GM18867 (cell line): Measurements from ENCODE around the gene TEX28.
"Not testable (repeated sequence)": the region's sequence is repeated elsewhere in the genome, so short reads cannot be mapped to it uniquely, and the experiment has no call there.

ENCODE experiments used
- ATAC-seq: cut with Tn5 transposase; IDR thresholded peaks from one replicate; pipeline ENCODE4 v1.9.1; 2021; ENCODE audit warnings: mild to moderate bottlenecking, moderate library complexity; ENCODE audit not compliant: unreplicated experiment

The TEX28 gene

DNA sequence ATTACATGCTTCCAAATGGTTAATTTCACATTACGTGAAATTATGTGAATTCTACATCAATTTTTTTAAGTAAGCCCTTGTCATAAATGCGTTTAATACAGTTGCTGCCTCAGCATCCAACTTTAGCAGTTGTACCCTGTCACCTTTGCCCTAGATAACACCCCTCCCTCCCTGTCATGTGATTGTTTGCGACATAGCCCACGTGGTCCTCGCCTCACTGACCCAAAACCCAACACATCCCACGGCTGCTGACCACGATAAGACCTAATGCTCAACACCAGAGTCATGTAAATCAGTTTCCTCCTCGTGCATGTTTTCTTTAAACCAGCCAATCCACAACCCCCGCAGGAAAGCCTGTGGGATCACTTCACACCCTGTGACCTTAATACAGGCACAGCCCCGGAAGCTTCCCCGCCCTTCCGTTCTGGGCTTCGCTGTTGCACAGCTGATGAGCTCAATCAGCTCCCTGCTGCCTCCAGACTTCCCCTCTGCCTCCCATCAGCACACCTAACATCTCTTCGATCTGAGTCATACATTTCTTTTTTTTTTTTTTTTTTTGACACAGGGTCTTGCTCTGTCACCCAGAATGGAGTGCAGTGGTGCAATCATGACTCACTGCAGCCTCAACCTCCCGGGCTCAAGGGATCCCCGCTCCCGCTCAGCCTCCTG, 47.4 kb downstream of the TEX28 start:
- ATAC-seq: peak; percentile 77

DNA sequence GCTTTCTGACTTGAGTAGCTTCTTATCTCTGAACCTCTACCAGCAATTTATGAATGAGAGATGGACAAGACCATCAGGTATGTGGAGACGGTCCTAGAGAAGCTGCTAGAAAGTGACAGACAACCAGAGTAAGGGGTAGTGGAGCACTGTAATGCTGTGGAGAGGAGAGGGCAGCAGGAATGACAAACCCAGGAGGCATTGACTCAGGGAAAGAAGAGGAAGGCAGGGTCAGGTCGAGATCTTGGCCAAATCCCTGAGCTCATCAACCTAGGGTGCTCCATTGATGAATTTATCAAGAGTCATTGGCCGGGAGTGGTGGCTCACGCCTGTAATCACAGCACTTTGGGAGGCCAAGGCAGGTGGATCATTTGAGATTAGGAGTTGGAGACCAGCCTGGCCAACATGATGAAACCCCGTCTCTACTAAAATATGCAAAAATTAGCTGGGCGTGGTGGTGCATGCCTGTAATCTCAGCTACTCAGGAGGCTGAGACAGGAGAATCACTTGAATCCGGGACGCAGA, 54.9 kb downstream of the TEX28 start:
- not testable (repeated sequence) for ATAC-seq

DNA sequence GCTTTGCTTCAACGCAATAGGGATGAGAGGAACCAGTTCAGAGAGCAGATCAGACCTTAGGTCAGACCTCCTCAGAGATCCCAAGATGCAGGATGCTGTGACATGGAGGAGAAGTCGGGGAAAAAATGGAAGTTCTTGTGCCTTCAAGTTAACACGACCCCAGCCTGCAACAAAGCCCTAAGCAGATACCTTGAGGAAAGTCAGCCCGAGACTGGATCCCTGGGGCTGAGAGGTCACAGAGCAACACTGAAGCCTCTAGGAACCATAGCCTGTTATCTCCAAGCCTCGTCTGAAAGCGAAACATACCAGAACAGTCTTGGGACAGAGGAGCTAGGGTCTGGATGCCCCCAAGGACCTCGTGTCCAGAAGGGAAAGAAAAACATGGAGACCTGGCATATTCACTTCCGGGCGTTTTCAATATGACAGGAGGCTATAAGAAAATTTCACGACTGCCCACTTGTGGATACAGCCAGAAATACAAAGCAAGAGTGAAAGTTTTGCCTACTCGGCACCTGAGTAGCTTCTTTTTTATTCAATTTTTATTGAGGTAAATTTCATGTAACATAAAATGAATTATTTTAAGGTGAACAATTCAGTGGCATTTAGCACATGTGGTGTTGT, 55.9 kb downstream of the TEX28 start:
- not testable (repeated sequence) for ATAC-seq

DNA sequence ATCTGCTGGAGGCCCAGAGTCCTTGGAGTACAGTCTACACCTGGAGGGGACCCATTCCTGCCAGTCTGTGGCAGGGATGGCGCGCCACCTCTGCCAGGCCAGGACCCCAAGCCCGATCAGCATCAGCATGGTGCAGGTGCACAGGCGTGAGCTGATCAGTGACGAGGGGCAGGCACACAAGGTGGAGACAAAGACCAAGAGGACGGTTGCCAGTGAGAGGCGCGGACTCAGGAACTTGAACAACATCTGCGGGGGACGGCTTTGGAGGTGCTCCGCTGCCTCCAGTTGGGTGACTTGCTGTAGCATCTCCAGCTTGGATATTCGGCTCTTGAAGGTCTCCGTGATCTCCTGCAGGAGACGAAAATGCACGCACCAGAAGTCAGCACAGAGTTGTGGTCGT, 61.3 kb downstream of the TEX28 start:
- ATAC-seq: not testable (repeated sequence)

DNA sequence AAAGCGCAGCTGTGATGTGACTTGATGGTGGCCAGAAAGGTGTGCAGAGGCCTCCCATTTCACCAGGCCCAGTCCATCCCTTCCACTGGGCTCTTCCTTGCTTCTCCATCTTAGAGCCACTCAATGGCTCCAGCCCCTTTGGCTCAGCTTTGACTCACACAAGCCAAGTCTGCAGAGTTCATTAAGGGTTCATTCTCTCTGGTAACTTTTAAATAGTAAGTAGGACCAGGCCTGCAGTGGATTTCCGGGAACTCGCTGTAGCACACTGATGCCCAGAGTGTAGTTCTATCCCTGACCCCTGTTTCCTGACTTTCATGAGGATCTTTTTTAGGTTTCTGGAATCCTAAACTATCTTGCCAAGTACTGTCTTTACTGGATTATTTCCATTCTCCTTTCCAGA, 63.5 kb downstream of the TEX28 start:
- not testable (repeated sequence) for ATAC-seq

DNA sequence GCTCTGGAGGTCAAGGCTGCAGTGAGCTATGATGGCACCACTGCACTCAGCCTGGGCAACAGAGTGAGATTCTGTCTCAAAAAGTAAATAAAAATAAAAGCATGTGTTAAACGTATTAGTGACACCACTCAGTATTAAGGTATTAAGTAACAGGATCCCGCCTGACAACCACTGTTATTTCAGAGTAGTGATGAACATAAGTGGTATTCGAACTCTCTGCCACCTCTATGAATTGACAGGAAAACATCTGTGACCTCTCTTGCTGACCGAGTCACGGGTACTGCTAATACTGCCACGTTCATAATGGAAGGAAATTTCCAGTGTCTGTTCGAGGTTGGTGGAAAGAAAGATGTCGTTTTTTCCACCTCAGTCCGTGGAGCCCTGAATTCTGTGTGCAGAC, 68.2 kb downstream of the TEX28 start:
- ATAC-seq: not testable (repeated sequence)

DNA sequence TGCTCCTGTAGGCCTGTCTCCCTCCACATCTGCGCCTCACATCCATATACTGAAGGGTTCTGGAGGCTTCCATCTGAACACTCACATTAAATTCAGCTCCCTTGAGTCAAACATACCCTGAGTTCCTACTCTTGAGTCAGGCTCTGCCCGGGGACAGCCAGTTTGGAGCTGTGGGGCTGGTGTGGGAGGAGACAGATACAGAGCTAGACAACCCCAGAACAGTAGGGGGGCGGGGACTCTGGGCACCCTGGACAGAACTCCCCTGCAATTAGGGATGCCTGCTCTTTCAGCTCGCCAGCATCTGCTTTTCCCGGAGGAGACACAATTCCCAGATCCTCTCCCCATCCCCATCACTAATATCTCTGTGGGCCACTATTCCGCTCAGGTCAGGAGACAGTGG, 69.6 kb downstream of the TEX28 start:
- not testable (repeated sequence) for ATAC-seq
